KMS-11 (cell line): ENCODE data around the gene PTPN1.

Experiments
- H2AFZ ChIP-seq: fragments of 200-600 bp; sonication (generic); 2 replicates; pipeline ENCODE4 v1.6.1; 2016; ENCODE audit warnings: antibody characterized with exemption, mixed run types, low read depth
- H3K27ac ChIP-seq: fragments of 200-600 bp; sonication (generic); 2 replicates; pipeline ENCODE4 v1.6.1; 2016; ENCODE audit warnings: mild to moderate bottlenecking, mixed run types
- H3K27me3 ChIP-seq: fragments of 200-600 bp; sonication (generic); 2 replicates; pipeline ENCODE4 v1.6.1; 2017; ENCODE audit warnings: mild to moderate bottlenecking, low read depth, mixed run types, moderate library complexity; ENCODE audit not compliant: insufficient read depth
- H3K36me3 ChIP-seq: fragments of 200-600 bp; sonication (generic); 2 replicates; pipeline ENCODE4 v1.6.1; 2017; ENCODE audit warnings: mild to moderate bottlenecking, mixed run types; ENCODE audit not compliant: insufficient read depth
- H3K4me1 ChIP-seq: fragments of 200-600 bp; sonication (generic); 2 replicates; pipeline ENCODE4 v1.6.1; 2016; ENCODE audit warnings: mild to moderate bottlenecking, low read depth, mixed run types; ENCODE audit not compliant: poor library complexity, severe bottlenecking
- H3K4me2 ChIP-seq: fragments of 200-600 bp; sonication (generic); 2 replicates; pipeline ENCODE4 v1.7.0; 2016; ENCODE audit warnings: mild to moderate bottlenecking, mixed run types
- H3K4me3 ChIP-seq: fragments of 200-600 bp; sonication (generic); IDR thresholded peaks from 2 replicates; pipeline ENCODE4 v1.6.1; 2017; ENCODE audit warnings: low read depth, low read length, mixed read lengths; ENCODE audit not compliant: insufficient read depth
- H3K79me2 ChIP-seq: fragments of 200-600 bp; sonication (generic); 2 replicates; pipeline ENCODE4 v1.6.1; 2016; ENCODE audit warnings: low read depth, mixed run types; ENCODE audit not compliant: insufficient read depth
- H3K9ac ChIP-seq: fragments of 200-600 bp; sonication (generic); 2 replicates; pipeline ENCODE4 v1.6.1; 2016; ENCODE audit warnings: mild to moderate bottlenecking, mixed run types
- H4K20me1 ChIP-seq: fragments of 200-600 bp; sonication (generic); 2 replicates; pipeline ENCODE4 v1.6.1; 2016; ENCODE audit warnings: mild to moderate bottlenecking, mixed run types; ENCODE audit not compliant: insufficient read depth
- CTCF ChIP-seq: fragments of 200-600 bp; sonication (generic); conservative IDR thresholded peaks from 2 replicates; pipeline ENCODE4 v1.6.1; 2017; ENCODE audit warnings: low read depth, mild to moderate bottlenecking, antibody characterized with exemption, low read length, moderate library complexity, mixed read lengths

Gene PTPN1

GRCh38 chr20:50516935-50517816, 7.0 kb downstream of the PTPN1 start:
- peaks cover 31% of the 10 kb centered on the region for H3K4me1 ChIP-seq
- no peak overlapping the region for H3K4me3 ChIP-seq
- no peaks in the 10 kb centered on the region for H3K27me3 ChIP-seq
- H2AFZ ChIP-seq = no peak overlapping the region
- no peak for TF ChIP-seq CTCF
- H3K36me3 ChIP-seq = no peaks in the 10 kb centered on the region
- H3K9ac ChIP-seq = no peak overlapping the region
- no peak overlapping the region for H3K27ac ChIP-seq
- peaks cover 8% of the 10 kb centered on the region; the same call in 1 of the 2 replicates for H4K20me1 ChIP-seq
- peaks cover 56% of the 10 kb centered on the region for H3K79me2 ChIP-seq
- no peak overlapping the region for H3K4me2 ChIP-seq

DNA sequence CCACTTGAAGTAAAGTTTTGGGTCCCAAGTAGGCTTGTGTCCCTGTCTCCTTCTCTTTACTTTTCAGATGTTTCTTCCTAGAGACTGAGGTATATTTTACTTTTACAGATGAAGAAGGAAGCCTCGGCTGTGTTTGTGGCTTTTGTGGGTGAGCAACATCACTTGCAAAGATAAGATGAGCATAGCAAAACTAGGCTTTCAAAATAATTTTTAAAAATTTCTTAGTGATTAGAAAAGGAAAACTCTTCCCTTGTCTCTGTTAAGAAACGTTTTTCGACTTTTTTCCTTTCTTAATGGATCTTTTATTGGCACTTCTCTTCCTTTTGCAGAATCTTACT, 7.6 kb downstream of the PTPN1 start:
- H4K20me1 ChIP-seq = peaks cover 7% of the 10 kb centered on the region; the same call in 1 of the 2 replicates
- TF ChIP-seq CTCF = no peak
- no peak overlapping the region for H3K4me3 ChIP-seq
- no peaks in the 10 kb centered on the region for H3K36me3 ChIP-seq
- no peaks in the 10 kb centered on the region for H3K27me3 ChIP-seq
- H2AFZ ChIP-seq = no peak overlapping the region
- H3K4me2 ChIP-seq = no peak overlapping the region
- no peak overlapping the region for H3K9ac ChIP-seq
- H3K79me2 ChIP-seq = peaks cover 54% of the 10 kb centered on the region; the same call in 1 of the 2 replicates
- H3K27ac ChIP-seq = no peak overlapping the region
- peaks cover 25% of the 10 kb centered on the region for H3K4me1 ChIP-seq

DNA sequence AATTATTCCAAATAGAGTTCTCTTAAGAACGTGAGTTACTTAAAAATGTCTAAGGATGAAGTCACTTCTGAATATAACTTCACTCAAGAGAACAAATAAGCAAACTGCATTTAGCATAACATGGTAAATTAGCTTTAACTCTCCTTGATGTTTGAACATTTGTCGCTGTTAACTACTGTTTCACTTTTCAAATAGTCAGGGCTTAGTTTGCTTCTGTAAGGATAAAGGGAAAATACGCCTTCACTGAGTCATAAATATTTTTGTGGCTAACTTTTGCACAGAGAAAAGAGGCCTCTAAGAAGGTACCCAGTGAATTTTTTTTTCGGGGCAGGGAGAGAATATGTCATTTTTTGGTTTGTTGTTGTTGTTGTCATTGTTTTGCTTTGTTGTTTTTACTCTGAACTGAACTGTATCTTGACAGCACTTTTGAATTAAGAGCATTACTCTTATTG, 8.1 kb downstream of the PTPN1 start:
- Histone ChIP-seq H3K79me2 (peaks cover 49% of the 10 kb centered on the region; the same call in 1 of the 2 replicates), H2AFZ (no peak overlapping the region), H4K20me1 (peaks cover 7% of the 10 kb centered on the region; the same call in 1 of the 2 replicates), H3K9ac (no peak overlapping the region), H3K4me2 (no peak overlapping the region), H3K4me1 (peaks cover 23% of the 10 kb centered on the region), H3K4me3 (no peak overlapping the region), H3K27ac (no peak overlapping the region), H3K27me3 (no peaks in the 10 kb centered on the region), H3K36me3 (no peaks in the 10 kb centered on the region)
- TF ChIP-seq CTCF = no peak

DNA sequence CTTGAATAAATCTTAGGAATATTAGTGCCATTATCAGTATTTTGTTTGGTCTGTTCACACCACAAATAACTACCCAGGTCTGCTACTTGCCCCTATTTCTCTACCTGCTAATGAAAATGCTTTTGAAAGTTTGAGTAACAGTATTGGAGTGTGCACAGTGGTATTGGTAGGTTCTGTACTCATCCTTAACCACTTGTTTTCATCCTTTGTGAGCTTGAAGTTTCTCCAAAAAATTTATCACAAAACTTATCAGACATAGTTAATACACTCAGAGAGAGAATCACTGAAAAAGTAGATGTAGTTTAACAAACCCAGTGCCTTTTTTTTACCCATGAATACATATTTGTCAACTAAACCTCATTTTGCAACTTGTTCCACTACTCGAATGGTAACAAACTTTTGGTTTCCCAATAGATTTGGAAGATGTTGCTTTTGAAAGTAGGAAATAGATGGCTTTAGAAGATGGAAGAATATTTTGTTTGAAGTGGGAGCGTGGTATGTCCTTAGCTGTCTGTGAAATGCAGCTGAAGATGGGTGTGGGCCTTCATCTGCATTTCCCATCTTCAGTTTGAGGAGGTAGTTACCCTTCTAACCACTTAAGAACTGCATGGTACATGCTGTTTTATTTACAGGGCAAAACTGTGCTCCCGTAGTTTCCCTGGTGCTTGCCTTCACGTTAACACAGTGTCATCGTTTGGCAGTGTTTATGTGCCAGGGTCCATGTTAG, 9.0 kb downstream of the PTPN1 start:
- TF ChIP-seq CTCF = no peak
- no peak overlapping the region for H3K4me2 ChIP-seq
- H3K36me3 ChIP-seq = no peaks in the 10 kb centered on the region
- H3K4me3 ChIP-seq = no peak overlapping the region
- H3K27ac ChIP-seq = no peak overlapping the region
- peaks cover 23% of the 10 kb centered on the region for H3K4me1 ChIP-seq
- peaks cover 51% of the 10 kb centered on the region; the same call in 1 of the 2 replicates for H3K79me2 ChIP-seq
- H3K27me3 ChIP-seq = no peaks in the 10 kb centered on the region
- peaks cover 7% of the 10 kb centered on the region; the same call in 1 of the 2 replicates for H4K20me1 ChIP-seq
- no peak overlapping the region for H3K9ac ChIP-seq
- no peak overlapping the region for H2AFZ ChIP-seq
